Stimulated activated CD8-positive, alpha-beta memory T cell treated with anti-CD3 and anti-CD28 coated beads, Interleukin-7, amount 100 ng/mL, for 1 hour (primary cell): Measurements from ENCODE around the gene WNT2B.
"Not testable (repeated sequence)": the region's sequence is repeated elsewhere in the genome, so short reads cannot be mapped to it uniquely, and the experiment has no call there.

Experiments used
- DNase-seq, 2 donors: peaks; one replicate each; pipeline ENCODE4 v3.0.0-alpha.2; 2020; ENCODE audit warnings: low read depth in 2 of 2

The WNT2B gene

GRCh38 chr1:112508278-112509004 is at the start of gene WNT2B:
Gene WNT2B, plus strand, starts transcription at chr1:112508965. Its CDS starts 298 bp downstream, at chr1:112509263.
- no peak for DNase-seq

GRCh38 chr1:112460615-112461014 is 48.1 kb upstream of the WNT2B start:
- DNase-seq = no peak

DNA sequence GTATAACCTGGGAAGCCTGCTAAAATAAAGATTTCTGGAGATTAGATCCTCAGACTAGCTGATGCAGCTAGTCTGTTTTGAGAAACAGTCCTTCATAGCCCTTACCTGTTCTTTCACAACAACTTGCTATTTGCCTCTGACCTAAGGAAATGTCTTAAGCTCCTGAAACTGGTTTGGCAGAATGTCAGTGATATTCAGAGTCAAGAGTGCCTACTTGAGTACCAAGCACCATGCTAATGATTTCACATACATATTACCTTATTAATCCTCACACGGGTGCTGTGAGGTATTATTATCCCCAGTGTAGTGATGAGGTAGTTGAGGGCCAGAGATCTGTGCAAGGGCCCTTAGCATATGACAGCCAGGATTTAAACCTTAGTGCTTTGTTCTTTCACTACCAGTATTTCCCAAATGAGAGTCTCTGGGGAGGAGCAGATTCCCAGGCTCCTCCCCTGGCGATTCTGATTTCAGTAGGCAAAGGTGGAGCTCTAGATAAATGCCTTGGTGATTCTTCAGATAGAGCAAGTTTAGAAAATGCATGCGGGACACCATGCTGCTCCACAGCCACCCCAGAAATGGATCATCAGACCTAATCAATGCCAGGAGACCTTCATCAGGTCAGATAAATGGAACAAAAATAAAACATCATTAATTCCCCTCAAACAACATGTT is 47.4 kb upstream of the WNT2B start:
- no peak for DNase-seq

GRCh38 chr1:112462953-112463279 is 45.8 kb upstream of the WNT2B start:
- DNase-seq = no peak

- DNase-seq = no peak
Measured at GRCh38 chr1:112464501-112464900, 44.3 kb upstream of the WNT2B start.

- no peak for DNase-seq
Measured at GRCh38 chr1:112465122-112465521, 43.6 kb upstream of the WNT2B start.

DNA sequence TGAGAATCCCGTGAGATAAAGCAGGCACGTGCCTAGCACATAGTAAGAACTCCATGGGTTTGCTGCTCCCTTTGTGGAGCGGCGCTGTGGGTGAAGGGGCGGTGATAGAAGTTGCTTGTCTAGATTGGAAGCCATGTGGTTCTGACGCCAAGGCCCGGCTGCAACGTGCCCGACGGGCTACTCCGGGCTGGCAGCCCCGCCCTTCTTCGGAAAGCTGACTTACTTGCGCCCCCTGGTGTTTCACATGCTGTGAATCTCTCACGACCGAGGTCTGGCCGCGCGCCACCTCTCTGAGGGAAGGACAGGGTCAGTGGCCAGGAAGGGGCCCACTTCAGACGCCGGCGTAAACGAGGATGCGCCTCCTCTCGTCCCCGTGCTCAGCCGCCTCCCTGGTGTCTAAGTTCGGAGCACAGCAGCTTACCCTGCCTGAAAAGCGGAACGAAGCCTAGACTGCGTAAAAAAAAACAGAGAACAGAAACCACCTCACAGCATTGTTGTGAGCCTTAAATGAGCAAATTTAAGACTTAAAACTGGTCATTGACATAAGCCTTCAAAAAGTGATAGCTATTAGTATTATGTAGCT is 42.6 kb upstream of the WNT2B start:
- DNase-seq = peak; percentile 60 to 69

GRCh38 chr1:112470324-112470723 is 38.4 kb upstream of the WNT2B start:
- not testable (repeated sequence) for DNase-seq

GRCh38 chr1:112470966-112471365 is 37.8 kb upstream of the WNT2B start:
- no peak for DNase-seq

- no peak for DNase-seq
Measured at GRCh38 chr1:112472142-112472541, 36.6 kb upstream of the WNT2B start.

- DNase-seq = no peak
Measured at GRCh38 chr1:112477550-112477949, 31.2 kb upstream of the WNT2B start.

DNA sequence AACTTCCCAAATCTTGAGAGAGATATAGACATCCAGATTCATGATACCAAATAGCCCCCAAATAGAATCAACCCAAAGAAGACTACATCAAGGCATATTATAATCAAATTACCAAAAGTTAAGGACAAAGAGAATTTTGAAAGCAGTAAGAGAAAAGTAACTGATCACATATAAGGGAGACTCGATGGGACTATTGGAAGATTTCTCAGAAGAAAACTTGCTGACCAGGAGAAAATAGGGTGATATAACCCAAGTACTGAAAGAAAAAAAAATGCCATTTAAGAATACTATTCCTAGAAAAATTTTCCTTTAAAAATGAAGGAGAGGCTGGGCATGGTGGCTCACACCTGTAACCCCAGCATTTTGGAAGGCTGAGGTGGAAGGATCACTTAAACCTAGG is 30.5 kb upstream of the WNT2B start:
- DNase-seq = no peak

DNA sequence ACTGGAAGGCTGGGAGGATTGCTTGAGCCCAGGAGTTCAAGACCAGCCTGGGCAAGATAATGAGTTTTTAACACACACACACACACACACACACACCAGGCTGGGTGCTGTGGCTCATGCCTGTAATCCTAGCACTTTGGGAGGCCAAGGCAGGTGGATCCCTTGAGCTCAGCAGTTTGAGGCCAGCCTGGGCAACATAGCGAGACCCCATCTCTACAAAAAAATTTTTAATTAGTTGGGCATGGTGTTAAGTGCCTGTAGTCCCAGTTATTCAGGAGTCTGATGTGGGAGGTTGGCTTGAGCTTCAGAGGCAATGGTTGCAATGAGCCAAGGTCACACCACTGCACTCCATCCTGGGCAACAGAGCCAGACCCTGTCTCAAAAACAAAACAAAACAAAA is 22.7 kb upstream of the WNT2B start:
- DNase-seq = not testable (repeated sequence)

- DNase-seq = not testable (repeated sequence)
Measured at GRCh38 chr1:112487686-112488085, 21.1 kb upstream of the WNT2B start.

GRCh38 chr1:112488141-112488540 is 20.6 kb upstream of the WNT2B start:
- DNase-seq = no peak

GRCh38 chr1:112492076-112492475 is 16.7 kb upstream of the WNT2B start:
- no peak for DNase-seq

- DNase-seq = no peak
Measured at GRCh38 chr1:112493351-112493750, 15.4 kb upstream of the WNT2B start.

DNA sequence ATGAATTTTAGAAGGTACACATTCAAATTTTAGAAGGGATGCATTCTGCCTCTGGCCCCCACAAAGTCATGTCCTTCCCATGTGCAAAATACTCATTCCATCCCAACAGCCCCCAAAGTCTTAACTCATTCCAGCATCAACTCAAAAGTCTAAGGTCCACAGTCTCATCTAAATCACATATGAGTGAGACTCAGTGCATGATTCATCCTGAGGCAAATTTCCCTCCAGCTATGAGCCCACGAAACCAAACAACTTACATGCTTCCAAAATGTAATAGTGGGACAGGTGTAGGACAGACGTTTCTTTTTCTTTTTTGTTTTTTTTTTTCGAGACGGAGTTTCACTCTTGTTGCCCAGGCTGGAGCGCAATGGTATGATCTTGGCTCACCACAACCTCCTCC is 12.5 kb upstream of the WNT2B start:
- DNase-seq = no peak

- DNase-seq = peak in 1 of 2 donors; percentile 14
Measured at GRCh38 chr1:112501810-112502641, 6.7 kb upstream of the WNT2B start.

- no peak for DNase-seq
Measured at GRCh38 chr1:112502826-112503225, 5.9 kb upstream of the WNT2B start.

- DNase-seq = no peak
Measured at GRCh38 chr1:112504001-112504660, 4.6 kb upstream of the WNT2B start.
